GM06990 (cell line): Measurements from ENCODE around the gene EPHB6.
A peak's percentile ranks its signal among the peaks of the same experiment; 100 is the strongest.

Experiments
- DNase-seq: peaks from one replicate; pipeline ENCODE4 v3.0.0-alpha.2; 2011; ENCODE audit not compliant: insufficient read length; ENCODE audit errors: extremely low read depth
- H3K27me3 ChIP-seq: replicated peaks from 2 replicates; pipeline ENCODE4 v1.6.0; 2011; ENCODE audit warnings: low read length; ENCODE audit not compliant: control insufficient read depth, insufficient read depth
- H3K36me3 ChIP-seq: 2 replicates; pipeline ENCODE4 v1.5.1; 2011; ENCODE audit warnings: low read length; ENCODE audit not compliant: control insufficient read depth, insufficient read depth
- H3K4me3 ChIP-seq: replicated peaks from 2 replicates; pipeline ENCODE4 v1.5.1; 2011; ENCODE audit warnings: low read depth, mild to moderate bottlenecking, control low read depth, low read length
- TF ChIP-seq, protein P1 (sequence below): IDR thresholded peaks from 2 replicates; pipeline ENCODE4 v1.5.1; 2011; ENCODE audit warnings: low read length, control low read depth, mild to moderate bottlenecking, inconsistent platforms; ENCODE audit not compliant: insufficient read depth, poor library complexity, severe bottlenecking

EPHB6 gene

DNA sequence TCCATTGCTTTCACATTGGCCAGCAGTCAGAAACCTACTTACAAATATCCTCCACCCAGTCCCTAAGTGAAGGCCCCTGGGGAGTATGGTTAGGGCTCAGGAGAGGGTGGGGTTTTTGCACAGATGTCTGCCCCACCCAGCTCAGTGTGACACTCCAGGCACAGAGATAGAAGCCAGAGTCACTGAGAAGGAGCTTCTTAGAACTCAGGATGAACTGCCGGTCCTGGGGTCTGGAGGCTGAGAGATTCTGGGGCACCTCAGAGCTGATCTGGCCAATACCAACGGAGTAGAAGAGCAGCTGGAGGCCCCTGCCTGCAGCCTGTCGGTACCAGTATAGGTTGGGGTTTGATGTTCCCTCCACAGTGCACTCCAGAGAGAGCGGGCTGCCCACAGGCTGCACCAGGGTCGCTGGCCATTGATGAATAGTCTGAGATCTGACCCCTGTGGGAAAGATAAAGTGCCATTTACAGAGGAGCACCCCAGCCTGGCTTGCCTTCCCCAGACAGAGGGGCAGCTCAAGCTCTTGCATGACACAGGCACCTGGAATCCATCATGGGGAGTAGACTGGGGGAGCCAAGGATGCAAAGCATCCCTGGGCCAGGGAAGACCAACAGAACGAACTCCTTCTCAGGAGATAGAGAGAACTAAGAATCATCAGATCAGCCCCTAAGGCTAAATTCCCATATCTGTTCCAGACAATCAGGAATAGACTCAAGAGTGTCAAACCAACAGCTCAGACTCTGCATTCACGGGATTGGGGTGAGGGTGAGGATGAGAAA lies 42.2 kb upstream of the EPHB6 start:
- TF ChIP-seq, protein P1, sequence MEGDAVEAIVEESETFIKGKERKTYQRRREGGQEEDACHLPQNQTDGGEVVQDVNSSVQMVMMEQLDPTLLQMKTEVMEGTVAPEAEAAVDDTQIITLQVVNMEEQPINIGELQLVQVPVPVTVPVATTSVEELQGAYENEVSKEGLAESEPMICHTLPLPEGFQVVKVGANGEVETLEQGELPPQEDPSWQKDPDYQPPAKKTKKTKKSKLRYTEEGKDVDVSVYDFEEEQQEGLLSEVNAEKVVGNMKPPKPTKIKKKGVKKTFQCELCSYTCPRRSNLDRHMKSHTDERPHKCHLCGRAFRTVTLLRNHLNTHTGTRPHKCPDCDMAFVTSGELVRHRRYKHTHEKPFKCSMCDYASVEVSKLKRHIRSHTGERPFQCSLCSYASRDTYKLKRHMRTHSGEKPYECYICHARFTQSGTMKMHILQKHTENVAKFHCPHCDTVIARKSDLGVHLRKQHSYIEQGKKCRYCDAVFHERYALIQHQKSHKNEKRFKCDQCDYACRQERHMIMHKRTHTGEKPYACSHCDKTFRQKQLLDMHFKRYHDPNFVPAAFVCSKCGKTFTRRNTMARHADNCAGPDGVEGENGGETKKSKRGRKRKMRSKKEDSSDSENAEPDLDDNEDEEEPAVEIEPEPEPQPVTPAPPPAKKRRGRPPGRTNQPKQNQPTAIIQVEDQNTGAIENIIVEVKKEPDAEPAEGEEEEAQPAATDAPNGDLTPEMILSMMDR: no peak
- H3K4me3 ChIP-seq: no peak overlapping the region
- H3K27me3 ChIP-seq: no peaks in the 10 kb centered on the region
- no peaks in the 10 kb centered on the region for H3K36me3 ChIP-seq
- peak; percentile 26 for DNase-seq

DNA sequence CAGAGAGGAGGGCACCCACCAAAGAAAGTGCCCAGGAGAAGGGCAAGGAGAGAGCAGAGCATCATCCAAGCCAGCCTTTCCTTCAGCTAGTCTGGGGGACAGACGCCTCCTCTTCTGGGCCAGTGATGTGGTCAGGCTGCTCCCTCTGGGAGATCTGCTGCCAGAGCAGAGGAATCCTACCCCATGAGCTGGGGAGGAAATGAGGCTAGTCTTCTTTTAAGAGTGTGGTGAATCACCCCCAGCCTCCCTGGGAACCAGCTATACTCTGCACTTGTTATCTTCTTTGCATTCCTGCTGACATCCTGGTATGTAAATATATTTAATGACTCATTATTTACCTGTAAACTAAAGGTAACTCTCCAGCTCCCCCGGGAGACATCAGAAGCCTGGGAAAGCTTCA lies 41.6 kb upstream of the EPHB6 start:
- Histone ChIP-seq H3K27me3 (no peaks in the 10 kb centered on the region), H3K36me3 (no peaks in the 10 kb centered on the region), H3K4me3 (no peak overlapping the region)
- TF ChIP-seq, protein P1: no peak
- DNase-seq: no peak

DNA sequence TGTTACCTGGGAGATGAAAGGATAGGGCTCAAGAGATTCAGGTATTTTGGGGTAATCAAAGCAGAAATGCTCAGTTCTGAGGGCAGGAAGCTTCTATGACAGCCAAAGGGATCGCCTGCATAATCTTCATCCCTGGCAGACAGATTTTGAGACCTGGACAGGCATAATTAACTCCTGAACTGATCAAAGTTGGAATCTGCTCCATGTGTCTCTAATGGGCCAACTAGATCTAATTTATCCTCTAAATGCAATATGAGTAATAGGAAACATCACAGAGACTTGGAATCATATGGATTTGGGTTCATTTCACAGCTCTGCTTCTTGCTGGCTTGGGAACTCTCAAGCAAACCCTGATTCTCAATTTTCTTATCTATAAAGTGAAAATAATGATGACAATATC lies 41.2 kb upstream of the EPHB6 start:
- no peaks in the 10 kb centered on the region for H3K27me3 ChIP-seq
- no peak overlapping the region for H3K4me3 ChIP-seq
- TF ChIP-seq, protein P1: no peak
- no peaks in the 10 kb centered on the region for H3K36me3 ChIP-seq
- DNase-seq: no peak

DNA sequence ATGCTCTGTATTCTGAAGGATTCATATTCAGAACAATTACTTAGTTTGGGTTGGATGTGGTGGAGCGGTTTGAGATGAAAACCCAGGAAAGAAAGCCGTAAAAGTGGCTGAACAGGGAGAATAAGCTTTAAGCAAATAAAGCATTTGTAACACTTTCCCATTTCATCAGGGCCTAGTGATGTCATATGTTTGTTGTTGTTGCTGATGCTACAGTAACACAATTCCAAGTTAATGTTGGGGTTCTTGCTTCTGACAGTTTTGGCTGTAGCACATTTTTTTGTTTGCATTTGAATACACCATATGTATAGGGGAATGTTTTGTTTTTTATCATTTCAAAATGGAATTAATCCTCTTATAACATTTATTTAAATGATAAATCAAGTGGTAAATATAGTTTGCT lies 40.4 kb upstream of the EPHB6 start:
- Histone ChIP-seq H3K36me3 (no peaks in the 10 kb centered on the region), H3K4me3 (no peak overlapping the region), H3K27me3 (no peaks in the 10 kb centered on the region)
- no peak for DNase-seq
- TF ChIP-seq, protein P1: no peak

DNA sequence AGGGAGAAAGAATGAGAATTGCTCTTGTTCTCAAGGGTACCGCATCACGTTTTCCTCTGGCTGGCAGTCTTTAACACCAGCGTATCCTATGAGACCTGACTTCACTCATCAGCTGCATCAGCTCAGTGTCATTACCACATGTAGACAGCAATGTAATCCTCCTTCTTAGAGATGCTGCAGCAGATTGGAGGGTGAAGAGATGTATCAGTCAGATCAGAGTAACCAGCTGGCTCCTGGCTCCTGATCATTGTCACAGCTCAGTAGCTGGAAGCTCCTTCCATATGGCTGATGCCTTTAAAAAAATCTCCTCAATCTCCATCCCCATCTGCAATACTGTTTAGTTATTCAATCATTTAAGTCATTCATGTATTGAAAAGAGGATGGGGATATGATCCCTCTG lies 39.7 kb upstream of the EPHB6 start:
- TF ChIP-seq, protein P1: no peak
- no peak for DNase-seq
- Histone ChIP-seq H3K4me3 (no peak overlapping the region), H3K27me3 (no peaks in the 10 kb centered on the region), H3K36me3 (no peaks in the 10 kb centered on the region)
